MM.1S (cell line): Measurements from ENCODE around the gene RPTOR.

Source experiments
- DNase-seq: peaks from one replicate; pipeline ENCODE4 v3.0.0-alpha.2; 2015
- H2AFZ ChIP-seq: fragments of 300-600 bp; sonication (generic); 2 replicates; pipeline ENCODE4 v1.6.0; 2016; ENCODE audit warnings: antibody characterized with exemption, low read length
- H3F3A ChIP-seq: fragments of 300-600 bp; sonication (generic); 2 replicates; pipeline ENCODE4 v1.6.1; 2016; ENCODE audit warnings: mild to moderate bottlenecking, antibody characterized with exemption, low read length, moderate library complexity, mixed read lengths; ENCODE audit not compliant: insufficient read depth
- H3K27ac ChIP-seq: fragments of 300-600 bp; sonication (generic); 2 replicates; pipeline ENCODE4 v1.5.1; 2016; ENCODE audit warnings: mild to moderate bottlenecking, low read length
- H3K27me3 ChIP-seq: fragments of 300-600 bp; sonication (generic); replicated peaks from 2 replicates; pipeline ENCODE4 v1.6.0; 2016; ENCODE audit warnings: low read length; ENCODE audit not compliant: insufficient read depth
- H3K36me3 ChIP-seq: fragments of 300-600 bp; sonication (generic); replicated peaks from 2 replicates; pipeline ENCODE4 v1.6.1; 2016; ENCODE audit warnings: mild to moderate bottlenecking, low read length, mixed read lengths; ENCODE audit not compliant: insufficient read depth
- H3K4me1 ChIP-seq: fragments of 300-600 bp; sonication (generic); 2 replicates; pipeline ENCODE4 v1.6.1; 2016; ENCODE audit warnings: low read length, mixed read lengths
- H3K4me2 ChIP-seq: fragments of 300-600 bp; sonication (generic); 2 replicates; pipeline ENCODE4 v1.6.0; 2016; ENCODE audit warnings: low read depth, low read length
- H3K4me3 ChIP-seq: fragments of 300-600 bp; sonication (generic); 2 replicates; pipeline ENCODE4 v1.5.1; 2016; ENCODE audit warnings: low read length, mixed read lengths
- H3K79me2 ChIP-seq: fragments of 300-600 bp; sonication (generic); 2 replicates; pipeline ENCODE4 v1.6.1; 2016; ENCODE audit warnings: mixed run types, low read length, mixed read lengths
- H3K9ac ChIP-seq: fragments of 300-600 bp; sonication (generic); 2 replicates; pipeline ENCODE4 v1.6.1; 2016; ENCODE audit warnings: low read length, mixed read lengths
- H3K9me2 ChIP-seq: fragments of 300-600 bp; sonication (generic); replicated peaks from 2 replicates; pipeline ENCODE4 v1.6.1; 2016; ENCODE audit warnings: mild to moderate bottlenecking, low read length, mixed read lengths; ENCODE audit not compliant: insufficient read depth
- H3K9me3 ChIP-seq: fragments of 300-600 bp; sonication (generic); replicated peaks from 2 replicates; pipeline ENCODE4 v1.6.1; 2016; ENCODE audit warnings: mild to moderate bottlenecking, low read length, mixed read lengths; ENCODE audit not compliant: insufficient read depth
- H4K20me1 ChIP-seq: fragments of 300-600 bp; sonication (generic); 2 replicates; pipeline ENCODE4 v1.6.1; 2016; ENCODE audit warnings: mild to moderate bottlenecking, low read length, moderate library complexity, mixed read lengths; ENCODE audit not compliant: insufficient read depth
- EZH2 ChIP-seq: fragments of 300-600 bp; sonication (generic); optimal IDR thresholded peaks from 2 replicates; pipeline ENCODE3; 2017; ENCODE audit warnings: low read depth, mild to moderate bottlenecking, antibody characterized with exemption, low read length, mixed read lengths
- EZH2phosphoT487 ChIP-seq: fragments of 300-600 bp; sonication (generic); IDR thresholded peaks from 2 replicates; pipeline ENCODE4 v1.6.1; 2018; ENCODE audit warnings: antibody characterized with exemption, low read length
- TF ChIP-seq, protein P1 (sequence below): fragments of 300-600 bp; sonication (generic); IDR thresholded peaks from 2 replicates; pipeline ENCODE4 v1.5.1; 2016; ENCODE audit warnings: antibody characterized with exemption, low read length, mixed read lengths

Gene RPTOR

DNA sequence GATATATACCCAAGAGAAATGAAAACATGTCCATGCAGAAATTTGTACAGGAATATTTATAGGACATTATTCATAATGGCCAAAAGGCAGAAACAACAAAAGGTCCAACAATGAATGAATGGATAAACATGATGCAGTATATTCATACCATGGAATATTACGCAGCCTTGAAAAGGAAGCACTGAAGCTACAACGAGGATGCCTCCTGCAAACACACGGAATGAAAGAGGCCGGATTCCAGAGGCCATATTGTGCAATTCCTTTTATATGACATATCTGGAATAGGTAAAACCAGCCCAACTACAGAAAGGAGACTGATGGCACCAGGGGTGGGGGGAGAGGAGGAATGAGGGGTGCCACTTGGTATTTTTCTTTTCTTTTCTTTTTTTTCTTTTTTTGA is 432.5 kb downstream of the RPTOR start:
- Histone ChIP-seq H3K4me2 (no peak overlapping the region), H3K27me3 (peaks cover 17% of the 10 kb centered on the region), H3K36me3 (no peaks in the 10 kb centered on the region), H3K9me3 (no peaks in the 10 kb centered on the region), H3K9me2 (no peaks in the 10 kb centered on the region), H2AFZ (no peak overlapping the region), H3F3A (no peaks in the 10 kb centered on the region), H3K79me2 (no peaks in the 10 kb centered on the region), H3K4me1 (no peaks in the 10 kb centered on the region), H3K27ac (no peak overlapping the region), H3K9ac (no peak overlapping the region), H3K4me3 (no peak overlapping the region), H4K20me1 (no peaks in the 10 kb centered on the region)
- no peak for DNase-seq
- no peak for TF ChIP-seq EZH2phosphoT487

GRCh38 chr17:80978499-80979497 is 434.2 kb downstream of the RPTOR start:
- Histone ChIP-seq H3K27me3 (peaks cover 33% of the 10 kb centered on the region), H3K4me3 (no peak overlapping the region), H4K20me1 (no peaks in the 10 kb centered on the region), H3K4me1 (no peaks in the 10 kb centered on the region), H3F3A (no peaks in the 10 kb centered on the region), H3K79me2 (no peaks in the 10 kb centered on the region), H3K9me2 (no peaks in the 10 kb centered on the region), H3K27ac (no peak overlapping the region), H2AFZ (no peak overlapping the region), H3K4me2 (no peak overlapping the region), H3K36me3 (no peaks in the 10 kb centered on the region), H3K9ac (no peak overlapping the region), H3K9me3 (no peaks in the 10 kb centered on the region)
- no peak for DNase-seq
- TF ChIP-seq, protein P1, sequence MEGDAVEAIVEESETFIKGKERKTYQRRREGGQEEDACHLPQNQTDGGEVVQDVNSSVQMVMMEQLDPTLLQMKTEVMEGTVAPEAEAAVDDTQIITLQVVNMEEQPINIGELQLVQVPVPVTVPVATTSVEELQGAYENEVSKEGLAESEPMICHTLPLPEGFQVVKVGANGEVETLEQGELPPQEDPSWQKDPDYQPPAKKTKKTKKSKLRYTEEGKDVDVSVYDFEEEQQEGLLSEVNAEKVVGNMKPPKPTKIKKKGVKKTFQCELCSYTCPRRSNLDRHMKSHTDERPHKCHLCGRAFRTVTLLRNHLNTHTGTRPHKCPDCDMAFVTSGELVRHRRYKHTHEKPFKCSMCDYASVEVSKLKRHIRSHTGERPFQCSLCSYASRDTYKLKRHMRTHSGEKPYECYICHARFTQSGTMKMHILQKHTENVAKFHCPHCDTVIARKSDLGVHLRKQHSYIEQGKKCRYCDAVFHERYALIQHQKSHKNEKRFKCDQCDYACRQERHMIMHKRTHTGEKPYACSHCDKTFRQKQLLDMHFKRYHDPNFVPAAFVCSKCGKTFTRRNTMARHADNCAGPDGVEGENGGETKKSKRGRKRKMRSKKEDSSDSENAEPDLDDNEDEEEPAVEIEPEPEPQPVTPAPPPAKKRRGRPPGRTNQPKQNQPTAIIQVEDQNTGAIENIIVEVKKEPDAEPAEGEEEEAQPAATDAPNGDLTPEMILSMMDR, result no peak
- TF ChIP-seq EZH2phosphoT487 (no peak), EZH2 (no peak)

GRCh38 chr17:80979547-80980378 is 435.1 kb downstream of the RPTOR start:
- no peaks in the 10 kb centered on the region for H3K79me2 ChIP-seq
- H3K9me2 ChIP-seq, result no peaks in the 10 kb centered on the region
- H2AFZ ChIP-seq, result no peak overlapping the region
- H3K27ac ChIP-seq, result no peak overlapping the region
- TF ChIP-seq EZH2 (no peak), EZH2phosphoT487 (no peak)
- TF ChIP-seq, protein P1, result no peak
- DNase-seq, result no peak
- H3K4me1 ChIP-seq, result no peaks in the 10 kb centered on the region
- H4K20me1 ChIP-seq, result no peaks in the 10 kb centered on the region
- peaks cover 40% of the 10 kb centered on the region for H3K27me3 ChIP-seq
- no peak overlapping the region for H3K4me2 ChIP-seq
- no peaks in the 10 kb centered on the region for H3K9me3 ChIP-seq
- H3K36me3 ChIP-seq, result no peaks in the 10 kb centered on the region
- no peak overlapping the region for H3K9ac ChIP-seq
- H3K4me3 ChIP-seq, result no peak overlapping the region
- H3F3A ChIP-seq, result no peaks in the 10 kb centered on the region
